ENCODE data around the gene WWOX. TPM values are rescaled to one million over a fixed set of nuclear protein-coding genes. Genes with fewer than 3 reads are reported as not detected.

Gene WWOX
- total and polyA plus RNA-seq, 2 of the 13 experiments (the other 11 are each of a cell fraction or from before 2014, with no cell fraction given): 9.1 to 37.4 TPM

DNA sequence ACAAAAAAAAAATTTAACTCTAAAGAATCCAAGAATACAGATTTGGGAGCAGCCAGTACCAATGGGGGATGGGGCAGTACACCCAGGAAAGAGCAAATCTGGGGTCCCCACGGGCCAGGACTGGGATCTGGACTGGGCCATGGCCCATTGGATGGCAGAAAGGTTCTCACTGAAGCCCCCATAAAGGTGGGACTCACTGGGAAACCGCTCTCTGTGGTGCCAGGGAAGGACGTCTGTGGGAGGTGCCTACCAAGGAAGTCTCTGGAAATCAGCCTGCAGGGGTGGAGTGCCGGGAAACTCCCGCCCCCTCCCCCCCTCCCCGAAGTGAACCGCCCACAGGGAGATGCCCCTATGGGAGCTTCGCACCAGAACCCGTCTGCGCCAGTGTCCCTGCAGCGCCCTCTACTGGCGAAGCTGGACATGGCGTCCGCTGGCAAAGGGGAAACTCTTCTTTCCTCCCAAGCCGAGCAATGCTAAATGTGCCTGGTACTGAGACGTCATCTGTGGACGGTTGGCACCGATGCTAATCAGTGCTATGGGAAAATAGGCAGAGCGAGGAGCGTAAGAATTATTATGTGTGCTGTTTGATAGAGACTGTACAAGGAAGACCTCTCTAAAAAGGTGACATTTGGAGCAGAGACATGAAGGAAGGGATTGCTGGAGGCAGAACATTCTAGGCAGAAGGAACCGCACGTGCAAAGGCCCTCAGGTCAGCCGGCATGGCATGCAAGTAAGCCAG, 671.1 kb downstream of the WWOX start (continued):
- TF ChIP-seq, protein P1, sequence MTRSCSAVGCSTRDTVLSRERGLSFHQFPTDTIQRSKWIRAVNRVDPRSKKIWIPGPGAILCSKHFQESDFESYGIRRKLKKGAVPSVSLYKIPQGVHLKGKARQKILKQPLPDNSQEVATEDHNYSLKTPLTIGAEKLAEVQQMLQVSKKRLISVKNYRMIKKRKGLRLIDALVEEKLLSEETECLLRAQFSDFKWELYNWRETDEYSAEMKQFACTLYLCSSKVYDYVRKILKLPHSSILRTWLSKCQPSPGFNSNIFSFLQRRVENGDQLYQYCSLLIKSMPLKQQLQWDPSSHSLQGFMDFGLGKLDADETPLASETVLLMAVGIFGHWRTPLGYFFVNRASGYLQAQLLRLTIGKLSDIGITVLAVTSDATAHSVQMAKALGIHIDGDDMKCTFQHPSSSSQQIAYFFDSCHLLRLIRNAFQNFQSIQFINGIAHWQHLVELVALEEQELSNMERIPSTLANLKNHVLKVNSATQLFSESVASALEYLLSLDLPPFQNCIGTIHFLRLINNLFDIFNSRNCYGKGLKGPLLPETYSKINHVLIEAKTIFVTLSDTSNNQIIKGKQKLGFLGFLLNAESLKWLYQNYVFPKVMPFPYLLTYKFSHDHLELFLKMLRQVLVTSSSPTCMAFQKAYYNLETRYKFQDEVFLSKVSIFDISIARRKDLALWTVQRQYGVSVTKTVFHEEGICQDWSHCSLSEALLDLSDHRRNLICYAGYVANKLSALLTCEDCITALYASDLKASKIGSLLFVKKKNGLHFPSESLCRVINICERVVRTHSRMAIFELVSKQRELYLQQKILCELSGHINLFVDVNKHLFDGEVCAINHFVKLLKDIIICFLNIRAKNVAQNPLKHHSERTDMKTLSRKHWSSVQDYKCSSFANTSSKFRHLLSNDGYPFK (CRISPR knock-in tag; IDR thresholded peaks at IDR 0.05; ENCODE audit: borderline replicate concordance): peak; percentile 34; the same call in 1 of the 2 replicates
- no peak for TF ChIP-seq ZBTB1 (CRISPR knock-in tag; IDR thresholded peaks at IDR 0.05; ENCODE audit: borderline replicate concordance)
- TF ChIP-seq, protein P2, sequence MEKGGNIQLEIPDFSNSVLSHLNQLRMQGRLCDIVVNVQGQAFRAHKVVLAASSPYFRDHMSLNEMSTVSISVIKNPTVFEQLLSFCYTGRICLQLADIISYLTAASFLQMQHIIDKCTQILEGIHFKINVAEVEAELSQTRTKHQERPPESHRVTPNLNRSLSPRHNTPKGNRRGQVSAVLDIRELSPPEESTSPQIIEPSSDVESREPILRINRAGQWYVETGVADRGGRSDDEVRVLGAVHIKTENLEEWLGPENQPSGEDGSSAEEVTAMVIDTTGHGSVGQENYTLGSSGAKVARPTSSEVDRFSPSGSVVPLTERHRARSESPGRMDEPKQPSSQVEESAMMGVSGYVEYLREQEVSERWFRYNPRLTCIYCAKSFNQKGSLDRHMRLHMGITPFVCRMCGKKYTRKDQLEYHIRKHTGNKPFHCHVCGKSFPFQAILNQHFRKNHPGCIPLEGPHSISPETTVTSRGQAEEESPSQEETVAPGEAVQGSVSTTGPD (CRISPR knock-in tag; IDR thresholded peaks at IDR 0.05): no peak
- TF ChIP-seq ELF4 (CRISPR knock-in tag; IDR thresholded peaks at IDR 0.05; ENCODE audit: borderline replicate concordance): no peak
- TF ChIP-seq ARNT (IDR thresholded peaks at IDR 0.05): no peak
- no peak for TF ChIP-seq DNMT1 (CRISPR knock-in tag; IDR thresholded peaks at IDR 0.05)
- no peak for TF ChIP-seq ZBTB8A (CRISPR knock-in tag; IDR thresholded peaks at IDR 0.05; ENCODE audit: borderline replicate concordance, low read depth)
- TF ChIP-seq YEATS2 (CRISPR knock-in tag; IDR thresholded peaks at IDR 0.05; ENCODE audit: borderline replicate concordance): no peak
- TF ChIP-seq ZNF101 (CRISPR knock-in tag; IDR thresholded peaks at IDR 0.05; ENCODE audit: borderline replicate concordance, low read depth): no peak
- TF ChIP-seq ZNF792 (CRISPR knock-in tag; IDR thresholded peaks at IDR 0.05): peak; percentile 60; the same call in 1 of the 2 replicates
- TF ChIP-seq MIER3 (CRISPR knock-in tag; IDR thresholded peaks at IDR 0.05; ENCODE audit: borderline replicate concordance): peak; percentile 82
- TF ChIP-seq KLF6 (CRISPR knock-in tag; IDR thresholded peaks at IDR 0.05): no peak
- TF ChIP-seq RNF2 (conservative IDR thresholded peaks at IDR 0.05; ENCODE audit: low read depth): no peak
- peak; percentile 61; the same call in 1 of the 2 replicates for TF ChIP-seq ZNF501 (CRISPR knock-in tag; IDR thresholded peaks at IDR 0.05)
- no peak for TF ChIP-seq PHF20 (CRISPR knock-in tag; IDR thresholded peaks at IDR 0.05)
- TF ChIP-seq, protein P3, sequence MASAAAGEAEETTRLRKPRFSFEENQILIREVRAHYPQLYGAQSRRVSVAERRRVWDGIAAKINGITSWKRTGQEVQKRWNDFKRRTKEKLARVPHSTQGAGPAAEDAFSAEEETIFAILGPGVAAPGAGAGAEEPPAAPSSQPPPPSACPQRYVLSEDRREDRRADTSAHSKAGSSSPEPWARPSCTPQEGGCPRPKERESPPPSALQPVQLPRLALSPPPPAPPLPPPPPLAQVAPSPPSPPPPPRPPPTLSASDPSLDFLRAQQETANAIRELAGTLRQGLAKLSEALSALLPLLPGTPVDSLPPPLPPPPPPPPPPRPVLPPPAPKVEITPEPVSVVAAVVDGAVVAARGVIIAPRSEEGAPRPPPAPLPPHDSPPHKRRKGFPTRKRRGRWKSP (CRISPR knock-in tag; IDR thresholded peaks at IDR 0.05): no peak
- TF ChIP-seq, protein P4, sequence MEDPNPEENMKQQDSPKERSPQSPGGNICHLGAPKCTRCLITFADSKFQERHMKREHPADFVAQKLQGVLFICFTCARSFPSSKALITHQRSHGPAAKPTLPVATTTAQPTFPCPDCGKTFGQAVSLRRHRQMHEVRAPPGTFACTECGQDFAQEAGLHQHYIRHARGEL (CRISPR knock-in tag; IDR thresholded peaks at IDR 0.05): no peak
- TF ChIP-seq, protein P5, sequence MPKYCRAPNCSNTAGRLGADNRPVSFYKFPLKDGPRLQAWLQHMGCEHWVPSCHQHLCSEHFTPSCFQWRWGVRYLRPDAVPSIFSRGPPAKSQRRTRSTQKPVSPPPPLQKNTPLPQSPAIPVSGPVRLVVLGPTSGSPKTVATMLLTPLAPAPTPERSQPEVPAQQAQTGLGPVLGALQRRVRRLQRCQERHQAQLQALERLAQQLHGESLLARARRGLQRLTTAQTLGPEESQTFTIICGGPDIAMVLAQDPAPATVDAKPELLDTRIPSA (CRISPR knock-in tag; IDR thresholded peaks at IDR 0.05; ENCODE audit: borderline replicate concordance): no peak
- TF ChIP-seq ZFP90 (CRISPR knock-in tag; IDR thresholded peaks at IDR 0.05; ENCODE audit: borderline replicate concordance): 0 out of 2 replicates have a peak, but pooled peaks have one; percentile 52
- no peak for TF ChIP-seq PAWR (CRISPR knock-in tag; IDR thresholded peaks at IDR 0.05; ENCODE audit: borderline replicate concordance)
- TF ChIP-seq KLF16 (CRISPR knock-in tag; IDR thresholded peaks at IDR 0.05): peak in 1 of 2 experiments; percentile 43; a peak in 1 of 4 replicates
